Measurements from ENCODE around the gene AGAP1. TPM values are rescaled to one million over a fixed set of nuclear protein-coding genes. Genes with fewer than 3 reads are reported as not detected.
"Not testable (repeated sequence)": the region's sequence is repeated elsewhere in the genome, so short reads cannot be mapped to it uniquely, and the experiment has no call there.

AGAP1 gene
- total RNA-seq, 1 donor from 2014 or later, result 33.4 TPM

DNA sequence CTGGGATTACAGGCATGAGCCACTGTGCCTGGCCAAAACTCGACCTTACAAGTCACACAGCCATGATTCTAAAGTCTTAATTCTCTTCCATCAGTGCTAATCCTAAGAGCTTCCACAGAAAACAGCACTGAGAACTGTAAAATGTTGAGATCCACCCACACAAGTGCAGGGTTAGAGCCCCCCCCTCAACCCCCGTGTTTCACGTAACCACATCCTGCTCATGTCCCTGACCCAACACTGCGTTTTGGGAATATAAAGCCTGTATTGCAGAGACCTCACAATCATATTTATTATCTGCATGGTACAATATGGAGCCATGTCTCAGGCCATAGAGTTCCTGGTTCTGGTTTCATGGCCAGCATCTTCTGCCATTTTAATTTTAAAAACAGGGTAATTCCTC is 563.5 kb downstream of the AGAP1 start:
- TF ChIP-seq, protein P1, sequence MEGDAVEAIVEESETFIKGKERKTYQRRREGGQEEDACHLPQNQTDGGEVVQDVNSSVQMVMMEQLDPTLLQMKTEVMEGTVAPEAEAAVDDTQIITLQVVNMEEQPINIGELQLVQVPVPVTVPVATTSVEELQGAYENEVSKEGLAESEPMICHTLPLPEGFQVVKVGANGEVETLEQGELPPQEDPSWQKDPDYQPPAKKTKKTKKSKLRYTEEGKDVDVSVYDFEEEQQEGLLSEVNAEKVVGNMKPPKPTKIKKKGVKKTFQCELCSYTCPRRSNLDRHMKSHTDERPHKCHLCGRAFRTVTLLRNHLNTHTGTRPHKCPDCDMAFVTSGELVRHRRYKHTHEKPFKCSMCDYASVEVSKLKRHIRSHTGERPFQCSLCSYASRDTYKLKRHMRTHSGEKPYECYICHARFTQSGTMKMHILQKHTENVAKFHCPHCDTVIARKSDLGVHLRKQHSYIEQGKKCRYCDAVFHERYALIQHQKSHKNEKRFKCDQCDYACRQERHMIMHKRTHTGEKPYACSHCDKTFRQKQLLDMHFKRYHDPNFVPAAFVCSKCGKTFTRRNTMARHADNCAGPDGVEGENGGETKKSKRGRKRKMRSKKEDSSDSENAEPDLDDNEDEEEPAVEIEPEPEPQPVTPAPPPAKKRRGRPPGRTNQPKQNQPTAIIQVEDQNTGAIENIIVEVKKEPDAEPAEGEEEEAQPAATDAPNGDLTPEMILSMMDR (IDR thresholded peaks at IDR 0.05), result no peak
- no peak overlapping the region for H3K4me3 ChIP-seq
- intact Hi-C loops (cut with DNase I), result no loop called here
- peaks cover 5% of the 10 kb centered on the region for H3K9me3 ChIP-seq
- H3K27me3 ChIP-seq, result no peaks in the 10 kb centered on the region
- DNase-seq (no peak), ATAC-seq (no peak)
- no peaks in the 10 kb centered on the region for H3K36me3 ChIP-seq
- no peaks in the 10 kb centered on the region for H3K4me1 ChIP-seq
- H3K27ac ChIP-seq, result no peak overlapping the region

DNA sequence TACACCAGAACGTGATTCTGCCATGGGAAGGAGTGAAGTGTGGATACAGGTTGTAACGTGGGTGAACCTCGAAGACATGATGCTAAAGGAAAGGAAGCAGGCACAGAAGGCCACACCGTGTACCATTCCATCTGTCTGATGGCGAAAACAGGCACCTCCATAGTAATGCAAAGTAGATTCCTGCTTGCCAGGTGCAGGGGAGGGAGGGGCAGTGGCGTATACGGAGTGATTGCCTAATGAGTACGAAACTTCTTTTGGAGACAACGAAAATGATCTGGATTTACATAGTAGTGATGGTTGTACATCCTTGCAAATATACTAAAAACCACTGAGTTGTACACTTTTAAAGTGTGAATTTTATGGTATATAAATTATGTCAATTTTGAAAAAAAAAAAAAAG is 567.7 kb downstream of the AGAP1 start:
- Histone ChIP-seq H3K4me1 (no peaks in the 10 kb centered on the region), H3K4me3 (no peak overlapping the region), H3K27ac (no peak overlapping the region), H3K36me3 (no peaks in the 10 kb centered on the region), H3K9me3 (peaks cover 5% of the 10 kb centered on the region), H3K27me3 (no peaks in the 10 kb centered on the region)
- TF ChIP-seq, protein P1 (IDR thresholded peaks at IDR 0.05), result no peak
- ATAC-seq (no peak), DNase-seq (no peak)
- intact Hi-C loops (cut with DNase I), result no loop called here

DNA sequence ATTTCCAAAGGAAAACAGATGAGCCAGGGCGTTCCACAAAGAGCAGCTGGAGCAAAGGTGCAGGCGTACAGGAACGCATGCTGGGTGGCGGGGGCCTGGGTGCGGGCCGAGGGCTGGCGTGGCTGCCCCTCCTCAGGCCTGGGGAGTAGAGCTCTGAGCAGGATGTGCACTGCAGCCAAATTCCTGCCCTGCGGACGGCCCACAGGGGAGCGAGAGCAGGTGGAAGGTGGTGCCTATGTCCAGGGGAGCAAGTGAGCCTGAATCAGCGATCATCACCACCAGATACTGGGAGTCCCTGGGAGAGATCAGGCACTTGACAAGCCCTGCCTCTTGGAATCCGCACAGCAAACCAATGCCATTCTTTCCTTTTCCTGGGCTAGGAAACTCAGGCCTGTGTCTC is 568.1 kb downstream of the AGAP1 start:
- Histone ChIP-seq H3K36me3 (no peaks in the 10 kb centered on the region), H3K9me3 (peaks cover 5% of the 10 kb centered on the region), H3K27me3 (no peaks in the 10 kb centered on the region), H3K4me3 (no peak overlapping the region), H3K4me1 (no peaks in the 10 kb centered on the region), H3K27ac (no peak overlapping the region)
- ATAC-seq (no peak), DNase-seq (no peak)
- TF ChIP-seq, protein P1 (IDR thresholded peaks at IDR 0.05), result no peak
- intact Hi-C loops (cut with DNase I), result no loop called here

DNA sequence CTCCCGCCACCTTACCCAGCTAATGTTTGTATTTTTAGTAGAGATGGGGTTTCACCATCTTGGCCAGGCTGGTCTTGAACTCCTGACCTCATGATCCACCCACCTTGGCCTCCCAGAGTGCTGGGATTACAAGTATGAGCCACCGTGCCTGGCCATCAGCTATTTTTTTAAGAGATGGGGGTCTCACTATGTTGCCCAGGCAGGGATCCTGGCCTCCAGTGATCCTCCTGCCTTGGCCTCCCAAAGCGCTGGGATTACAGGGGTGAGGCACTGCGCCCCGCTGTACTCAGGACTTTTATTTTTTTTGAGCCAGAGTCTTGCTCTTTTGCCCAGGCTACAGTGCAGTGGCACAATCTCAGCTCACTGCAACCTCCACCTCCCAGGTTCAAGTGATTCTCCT is 569.0 kb downstream of the AGAP1 start:
- H3K4me1 ChIP-seq; H3K27me3 ChIP-seq; intact Hi-C loops (cut with DNase I); H3K36me3 ChIP-seq; ATAC-seq; H3K4me3 ChIP-seq; H3K27ac ChIP-seq; H3K9me3 ChIP-seq; DNase-seq: not testable (repeated sequence)

DNA sequence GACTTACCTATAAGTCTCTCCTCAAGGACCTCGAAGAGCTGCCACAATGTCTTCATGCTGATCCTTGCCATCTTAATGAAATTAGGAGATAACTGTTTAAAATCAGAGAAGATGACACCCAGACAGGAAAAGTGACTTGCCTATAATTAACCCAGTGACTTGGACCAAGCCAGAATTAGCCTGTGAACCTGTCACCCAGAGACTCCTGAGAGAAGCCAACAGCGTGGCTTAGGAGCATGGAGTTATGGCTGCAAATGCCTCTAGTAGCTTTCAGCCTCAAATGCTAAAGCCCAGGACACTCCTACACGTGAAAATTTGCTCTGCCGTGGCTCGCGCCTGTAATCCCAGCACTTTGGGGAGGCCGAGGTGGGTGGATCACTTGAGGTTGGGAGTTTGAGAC is 570.2 kb downstream of the AGAP1 start:
- no peaks in the 10 kb centered on the region for H3K27me3 ChIP-seq
- TF ChIP-seq, protein P1 (IDR thresholded peaks at IDR 0.05), result no peak
- no peaks in the 10 kb centered on the region for H3K4me1 ChIP-seq
- intact Hi-C loops (cut with DNase I), result no loop called here
- DNase-seq (peak; percentile 16), ATAC-seq (no peak)
- no peaks in the 10 kb centered on the region for H3K9me3 ChIP-seq
- no peaks in the 10 kb centered on the region for H3K36me3 ChIP-seq
- H3K27ac ChIP-seq, result no peak overlapping the region
- no peak overlapping the region for H3K4me3 ChIP-seq

DNA sequence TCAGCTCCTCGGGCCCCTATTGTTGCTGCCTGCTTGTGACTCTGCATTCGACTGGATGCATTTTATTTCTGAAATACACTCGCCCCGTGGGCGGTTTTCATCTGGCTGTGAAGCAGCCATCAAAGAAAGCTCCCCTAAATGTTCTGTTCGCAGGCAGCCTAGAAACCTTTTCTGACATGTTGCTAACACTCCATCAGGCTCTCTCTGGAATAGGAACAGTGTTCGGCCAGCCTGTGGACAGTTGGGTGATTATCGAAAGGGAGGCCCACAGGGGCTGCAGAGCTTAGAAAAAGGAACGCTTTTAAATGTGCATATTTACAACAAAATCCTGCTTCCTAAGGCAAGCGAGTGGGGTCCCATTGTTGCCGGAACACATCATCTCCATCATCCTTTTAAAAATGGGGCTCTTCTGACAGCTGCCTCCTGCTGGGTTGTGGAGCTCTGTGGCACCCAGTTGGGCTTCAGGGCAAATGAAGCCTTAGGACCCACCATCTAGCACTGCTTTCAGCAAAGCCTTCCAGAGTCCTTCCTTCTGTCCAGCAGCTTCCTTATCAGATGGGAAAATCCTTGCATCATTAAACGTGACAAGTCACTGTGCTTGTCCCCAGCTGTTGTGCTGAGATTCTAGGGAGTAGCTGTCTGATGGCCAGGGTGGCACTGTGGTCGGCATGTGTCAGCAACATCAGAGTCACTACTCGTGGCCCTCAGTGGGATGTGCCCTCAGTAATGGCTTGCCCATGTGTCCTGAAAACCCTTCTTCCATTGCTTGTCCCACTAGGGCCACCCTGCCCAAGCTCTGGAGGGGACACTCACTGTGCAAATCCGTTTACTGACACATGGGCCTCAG is 571.7 kb downstream of the AGAP1 start:
- no peaks in the 10 kb centered on the region for H3K4me1 ChIP-seq
- peak; percentile 12 for DNase-seq
- H3K27me3 ChIP-seq, result no peaks in the 10 kb centered on the region
- H3K4me3 ChIP-seq, result no peak overlapping the region
- intact Hi-C loops (cut with DNase I), result no loop called here
- no peak overlapping the region for H3K27ac ChIP-seq
- no peak for ATAC-seq
- no peaks in the 10 kb centered on the region for H3K9me3 ChIP-seq
- TF ChIP-seq, protein P1 (IDR thresholded peaks at IDR 0.05), result no peak
- no peaks in the 10 kb centered on the region for H3K36me3 ChIP-seq
